GM12891 (cell line): ENCODE data around the gene AHRR.
A peak's percentile ranks its signal among the peaks of the same experiment; 100 is the strongest.

ENCODE experiments used
- PAX5 ChIP-seq: IDR thresholded peaks from 2 replicates; pipeline ENCODE4 v1.6.1; 2011; ENCODE audit warnings: low read length, moderate library complexity, mild to moderate bottlenecking; ENCODE audit not compliant: insufficient read depth, severe bottlenecking
- POLR2A ChIP-seq: IDR thresholded peaks from 2 replicates; pipeline ENCODE4 v1.6.1; 2011; ENCODE audit warnings: low read depth, low read length, control low read depth
- POLR2AphosphoS5 ChIP-seq: IDR thresholded peaks from 2 replicates; pipeline ENCODE4 v1.6.1; 2011; ENCODE audit warnings: low read depth, low read length, control low read depth
- POU2F2 ChIP-seq: IDR thresholded peaks from 2 replicates; pipeline ENCODE4 v1.6.1; 2011; ENCODE audit warnings: low read depth, mild to moderate bottlenecking, control low read depth, low read length, moderate library complexity
- SPI1 ChIP-seq: IDR thresholded peaks from 2 replicates; pipeline ENCODE4 v1.6.1; 2011; ENCODE audit warnings: low read depth, low read length, control low read depth
- TAF1 ChIP-seq: IDR thresholded peaks from 2 replicates; pipeline ENCODE4 v1.6.1; 2011; ENCODE audit warnings: low read depth, low read length, control low read depth

DNA sequence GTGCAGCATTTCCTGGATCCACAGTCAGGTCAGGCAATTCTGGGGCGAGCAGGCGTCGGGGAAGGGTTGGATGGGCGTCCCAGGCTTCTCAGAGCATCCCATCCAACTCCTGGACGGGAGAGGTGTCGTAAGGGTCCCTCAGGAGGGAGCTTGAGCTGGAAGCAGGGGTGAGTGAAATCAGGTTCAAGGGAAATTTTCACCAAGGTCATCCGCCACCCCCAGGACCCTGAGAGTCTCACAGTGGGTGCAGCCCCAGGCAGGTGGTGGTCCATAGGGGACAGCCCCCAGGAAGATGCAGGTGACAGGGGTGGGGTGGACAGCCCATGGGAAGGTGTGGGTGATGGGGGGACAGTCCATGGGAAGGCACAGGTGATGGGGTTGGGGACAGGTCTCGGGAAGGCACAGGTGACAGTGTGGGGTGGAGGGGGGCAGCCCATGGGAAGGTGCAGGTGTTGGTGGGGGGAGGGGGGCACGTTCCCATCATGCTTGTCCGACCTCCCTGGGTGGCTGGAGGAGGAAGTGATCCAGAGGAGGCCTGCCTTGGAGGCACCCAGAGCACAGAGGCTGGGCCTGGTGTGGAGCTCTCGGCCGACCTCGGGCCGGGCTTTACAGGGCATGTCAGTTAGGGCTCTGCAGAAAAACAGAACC is 48.9 kb downstream of the AHRR start:
- no peak for TF ChIP-seq POLR2A
- no peak for TF ChIP-seq SPI1
- 0 out of 2 replicates have a peak, but pooled peaks have one; percentile 50 for TF ChIP-seq POLR2AphosphoS5
- TF ChIP-seq TAF1: no peak
- no peak for TF ChIP-seq POU2F2
- TF ChIP-seq PAX5: no peak
